ENCODE measurements around the gene PRR33.
"Not testable (repeated sequence)": the region's sequence is repeated elsewhere in the genome, so short reads cannot be mapped to it uniquely, and the experiment has no call there.

PRR33 gene

GRCh38 chr11:1888811-1889210 is 2.9 kb downstream of the PRR33 start:
- no peak for DNase-seq

- DNase-seq = no peak
Measured at GRCh38 chr11:1888347-1888753, 3.3 kb downstream of the PRR33 start.

GRCh38 chr11:1887451-1888346 is 4.0 kb downstream of the PRR33 start:
- no peak for DNase-seq

GRCh38 chr11:1886551-1886950 is 5.1 kb downstream of the PRR33 start:
- DNase-seq = not testable (repeated sequence)

- no peak for DNase-seq
Measured at GRCh38 chr11:1884303-1884700, 7.4 kb downstream of the PRR33 start.

- no peak for DNase-seq
Measured at GRCh38 chr11:1883346-1884302, 8.1 kb downstream of the PRR33 start.

- DNase-seq = peak; percentile 74
Measured at GRCh38 chr11:1882265-1883238, 9.1 kb downstream of the PRR33 start.

GRCh38 chr11:1881442-1882264 is 10.0 kb downstream of the PRR33 start:
- no peak for DNase-seq

- no peak for DNase-seq
Measured at GRCh38 chr11:1880746-1881441, 10.8 kb downstream of the PRR33 start.

GRCh38 chr11:1879941-1880720 is 11.6 kb downstream of the PRR33 start:
- no peak for DNase-seq

GRCh38 chr11:1879342-1879940 is 12.3 kb downstream of the PRR33 start:
- DNase-seq = no peak

GRCh38 chr11:1878137-1879031 is 13.3 kb downstream of the PRR33 start:
- DNase-seq = no peak

- no peak for DNase-seq
Measured at GRCh38 chr11:1877211-1878136, 14.2 kb downstream of the PRR33 start.

- DNase-seq = no peak
Measured at GRCh38 chr11:1876361-1877063, 15.2 kb downstream of the PRR33 start.

- not testable (repeated sequence) for DNase-seq
Measured at GRCh38 chr11:1875851-1876301, 15.8 kb downstream of the PRR33 start.

- no peak for DNase-seq
Measured at GRCh38 chr11:1875093-1875850, 16.4 kb downstream of the PRR33 start.
